OCI-LY3 (cell line): ENCODE results near the gene NCOA6.

Experiments used
- H2AFZ ChIP-seq: fragments of 200-600, 300-600 bp; shearing (Covaris generic); 2 replicates; pipeline ENCODE4 v1.6.0; 2014; ENCODE audit warnings: antibody characterized with exemption, low read depth, low read length
- H3K27ac ChIP-seq: fragments of 200-600, 300-600 bp; sonication (generic); 2 replicates; pipeline ENCODE4 v1.5.1; 2014; ENCODE audit warnings: mild to moderate bottlenecking, low read length, moderate library complexity, mixed read lengths
- H3K27me3 ChIP-seq: fragments of 200-600, 300-600 bp; sonication (generic); 2 replicates; pipeline ENCODE4 v1.6.1; 2014; ENCODE audit warnings: low read depth, low read length, mixed read lengths
- H3K36me3 ChIP-seq: fragments of 200-600, 300-600 bp; sonication (generic); replicated peaks from 2 replicates; pipeline ENCODE3; 2014; ENCODE audit warnings: low read depth, low read length, mixed read lengths
- H3K4me1 ChIP-seq: fragments of 300-600, 200-600 bp; sonication (generic); 2 replicates; pipeline ENCODE4 v1.6.1; 2014; ENCODE audit warnings: low read length, mixed read lengths
- H3K4me2 ChIP-seq: fragments of 200-600, 300-600 bp; sonication (generic); 2 replicates; pipeline ENCODE4 v1.6.1; 2014; ENCODE audit warnings: low read length, mixed read lengths
- H3K4me3 ChIP-seq: fragments of 300-600, 200-600 bp; sonication (generic); 2 replicates; pipeline ENCODE4 v1.5.1; 2014; ENCODE audit warnings: antibody characterized with exemption, mild to moderate bottlenecking, low read length, moderate library complexity
- H3K79me2 ChIP-seq: fragments of 300-600, 200-600 bp; shearing (Covaris generic); 2 replicates; pipeline ENCODE4 v1.6.1; 2014; ENCODE audit warnings: mild to moderate bottlenecking, low read length, mixed read lengths
- H3K9ac ChIP-seq: fragments of 300-600, 200-600 bp; shearing (Covaris generic); 2 replicates; pipeline ENCODE4 v1.6.0; 2014; ENCODE audit warnings: mild to moderate bottlenecking, low read length, moderate library complexity
- H3K9me3 ChIP-seq: fragments of 200-600, 300-600 bp; shearing (Covaris generic); 2 replicates; pipeline ENCODE4 v1.6.1; 2014; ENCODE audit warnings: low read length, mixed read lengths; ENCODE audit not compliant: insufficient read depth
- H4K20me1 ChIP-seq: fragments of 200-600, 300-600 bp; sonication (generic); 2 replicates; pipeline ENCODE4 v1.6.1; 2016; ENCODE audit warnings: low read length, mixed read lengths; ENCODE audit not compliant: insufficient read depth
- EZH2phosphoT487 ChIP-seq: fragments of 200-600 bp; shearing (Covaris generic); IDR thresholded peaks from 2 replicates; pipeline ENCODE4 v1.6.1; 2018; ENCODE audit warnings: antibody characterized with exemption, mixed run types, low read depth
- TF ChIP-seq, protein P1 (sequence below): fragments of 200-600, 300-600 bp; sonication (generic); IDR thresholded peaks from 2 replicates; pipeline ENCODE4 v1.5.1; 2014; ENCODE audit warnings: antibody characterized with exemption, low read length, low read depth

Gene NCOA6

DNA sequence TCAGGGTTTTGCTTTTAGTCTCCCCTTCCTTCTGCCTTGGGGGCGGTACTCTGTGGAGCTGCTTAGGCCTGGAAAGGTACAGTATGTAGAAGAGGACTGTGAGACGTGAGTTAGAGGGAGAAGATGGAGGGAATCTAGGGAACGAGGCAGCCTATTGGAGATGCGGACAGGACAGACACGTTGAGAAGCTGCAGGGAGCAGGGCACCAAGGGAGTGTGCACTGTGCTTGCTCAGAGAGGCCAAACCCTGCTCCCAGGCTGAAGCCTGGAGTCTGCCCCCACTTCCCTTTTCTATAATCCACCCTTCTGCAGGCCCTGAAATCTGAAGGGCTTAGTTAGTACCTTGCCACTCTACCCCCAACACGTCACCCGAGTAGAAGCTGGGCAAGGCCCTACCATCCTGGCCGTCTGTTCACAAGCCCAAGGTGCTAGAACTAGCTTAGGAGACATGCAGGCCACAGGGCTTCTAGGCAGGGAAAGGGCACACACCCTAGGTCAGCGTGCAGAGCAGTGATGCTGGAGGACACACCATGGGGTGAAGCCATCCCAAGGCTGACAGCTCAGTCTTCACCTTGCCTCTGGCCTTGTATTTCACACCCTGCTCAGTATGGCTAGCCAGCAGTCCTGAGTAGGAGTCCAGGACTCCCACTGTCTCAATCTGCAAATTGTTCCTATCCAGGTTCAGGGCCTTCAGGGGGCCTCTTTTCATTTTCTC lies 114.4 kb downstream of the NCOA6 start:
- Histone ChIP-seq H4K20me1 (peaks cover 12% of the 10 kb centered on the region; the same call in 1 of the 2 replicates), H3K9me3 (no peaks in the 10 kb centered on the region), H3K36me3 (peaks cover 12% of the 10 kb centered on the region), H3K9ac (no peak overlapping the region), H3K4me2 (no peak overlapping the region), H3K4me1 (peaks cover 8% of the 10 kb centered on the region; the same call in 1 of the 2 replicates), H2AFZ (no peak overlapping the region), H3K79me2 (no peaks in the 10 kb centered on the region), H3K4me3 (no peak overlapping the region), H3K27me3 (no peaks in the 10 kb centered on the region), H3K27ac (no peak overlapping the region)
- TF ChIP-seq EZH2phosphoT487 = no peak
- TF ChIP-seq, protein P1, sequence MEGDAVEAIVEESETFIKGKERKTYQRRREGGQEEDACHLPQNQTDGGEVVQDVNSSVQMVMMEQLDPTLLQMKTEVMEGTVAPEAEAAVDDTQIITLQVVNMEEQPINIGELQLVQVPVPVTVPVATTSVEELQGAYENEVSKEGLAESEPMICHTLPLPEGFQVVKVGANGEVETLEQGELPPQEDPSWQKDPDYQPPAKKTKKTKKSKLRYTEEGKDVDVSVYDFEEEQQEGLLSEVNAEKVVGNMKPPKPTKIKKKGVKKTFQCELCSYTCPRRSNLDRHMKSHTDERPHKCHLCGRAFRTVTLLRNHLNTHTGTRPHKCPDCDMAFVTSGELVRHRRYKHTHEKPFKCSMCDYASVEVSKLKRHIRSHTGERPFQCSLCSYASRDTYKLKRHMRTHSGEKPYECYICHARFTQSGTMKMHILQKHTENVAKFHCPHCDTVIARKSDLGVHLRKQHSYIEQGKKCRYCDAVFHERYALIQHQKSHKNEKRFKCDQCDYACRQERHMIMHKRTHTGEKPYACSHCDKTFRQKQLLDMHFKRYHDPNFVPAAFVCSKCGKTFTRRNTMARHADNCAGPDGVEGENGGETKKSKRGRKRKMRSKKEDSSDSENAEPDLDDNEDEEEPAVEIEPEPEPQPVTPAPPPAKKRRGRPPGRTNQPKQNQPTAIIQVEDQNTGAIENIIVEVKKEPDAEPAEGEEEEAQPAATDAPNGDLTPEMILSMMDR = no peak

DNA sequence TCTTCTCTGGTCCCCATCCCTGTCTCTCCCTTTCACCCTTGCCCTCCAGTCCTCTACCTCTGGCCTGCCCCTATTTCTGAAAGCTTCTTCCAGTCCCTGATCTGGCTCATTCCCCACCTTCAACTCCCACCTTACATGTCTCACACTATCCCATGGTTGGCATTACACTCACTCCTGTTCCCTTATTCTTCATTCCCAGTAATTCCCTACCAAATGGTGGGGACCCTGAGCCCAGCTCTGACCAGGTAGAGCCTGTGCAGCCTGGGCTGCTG lies 114.9 kb downstream of the NCOA6 start:
- Histone ChIP-seq H3K4me2 (peak overlapping the region; percentile 79), H3K27me3 (no peaks in the 10 kb centered on the region), H3K27ac (no peak overlapping the region), H3K9ac (no peak overlapping the region), H3K4me1 (peaks cover 8% of the 10 kb centered on the region; the same call in 1 of the 2 replicates), H3K36me3 (peaks cover 10% of the 10 kb centered on the region), H3K4me3 (peak overlapping the region; percentile 92; the same call in 1 of the 2 replicates), H4K20me1 (peaks cover 12% of the 10 kb centered on the region; the same call in 1 of the 2 replicates), H2AFZ (no peak overlapping the region), H3K79me2 (no peaks in the 10 kb centered on the region), H3K9me3 (no peaks in the 10 kb centered on the region)
- no peak for TF ChIP-seq EZH2phosphoT487
- TF ChIP-seq, protein P1 = no peak

DNA sequence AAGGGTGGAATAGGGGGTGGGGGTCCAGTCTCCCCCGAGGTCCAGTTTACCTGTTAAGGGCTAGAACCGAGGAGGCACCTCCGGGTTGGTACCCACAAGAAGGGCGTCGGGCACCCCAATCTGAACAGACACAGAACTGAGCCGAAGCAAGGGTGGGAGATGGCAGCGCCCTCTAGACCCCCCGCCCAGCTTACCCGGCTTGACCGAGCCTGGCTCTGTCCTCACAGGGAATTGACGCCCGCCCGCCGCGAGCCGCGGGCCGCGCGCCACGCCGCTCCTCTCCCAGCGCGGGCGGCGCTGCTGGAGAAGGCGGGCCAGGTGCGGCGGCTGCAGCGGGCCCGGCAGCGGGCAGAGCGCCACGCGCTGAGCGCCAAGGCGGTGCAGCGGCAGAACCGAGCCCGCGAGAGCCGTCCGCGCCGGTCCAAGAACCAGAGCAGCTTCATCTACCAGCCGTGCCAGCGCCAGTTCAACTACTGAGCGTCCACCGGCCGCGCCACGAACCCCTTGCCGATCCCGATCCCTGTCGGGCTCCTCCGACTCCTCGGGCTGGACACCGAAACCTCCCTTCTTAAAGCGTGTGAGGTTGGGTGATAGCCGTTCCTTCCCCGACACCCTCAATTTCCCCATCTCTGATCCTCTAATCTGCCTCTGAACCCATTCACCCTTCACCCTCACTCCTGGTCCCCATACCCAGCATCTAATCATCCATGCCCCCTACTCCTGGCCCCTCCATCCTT lies 115.5 kb downstream of the NCOA6 start:
- Histone ChIP-seq H3K4me1 (peaks cover 13% of the 10 kb centered on the region), H3K36me3 (peaks cover 7% of the 10 kb centered on the region), H4K20me1 (peaks cover 12% of the 10 kb centered on the region; the same call in 1 of the 2 replicates), H2AFZ (peak overlapping the region; percentile 94; the same call in 1 of the 2 replicates), H3K79me2 (no peaks in the 10 kb centered on the region), H3K27ac (no peak overlapping the region), H3K4me3 (peak overlapping the region; percentile 92), H3K9me3 (no peaks in the 10 kb centered on the region), H3K9ac (peak overlapping the region; percentile 81), H3K27me3 (no peaks in the 10 kb centered on the region), H3K4me2 (peak overlapping the region; percentile 79)
- TF ChIP-seq, protein P1 = peak; percentile 49
- TF ChIP-seq EZH2phosphoT487 = no peak

DNA sequence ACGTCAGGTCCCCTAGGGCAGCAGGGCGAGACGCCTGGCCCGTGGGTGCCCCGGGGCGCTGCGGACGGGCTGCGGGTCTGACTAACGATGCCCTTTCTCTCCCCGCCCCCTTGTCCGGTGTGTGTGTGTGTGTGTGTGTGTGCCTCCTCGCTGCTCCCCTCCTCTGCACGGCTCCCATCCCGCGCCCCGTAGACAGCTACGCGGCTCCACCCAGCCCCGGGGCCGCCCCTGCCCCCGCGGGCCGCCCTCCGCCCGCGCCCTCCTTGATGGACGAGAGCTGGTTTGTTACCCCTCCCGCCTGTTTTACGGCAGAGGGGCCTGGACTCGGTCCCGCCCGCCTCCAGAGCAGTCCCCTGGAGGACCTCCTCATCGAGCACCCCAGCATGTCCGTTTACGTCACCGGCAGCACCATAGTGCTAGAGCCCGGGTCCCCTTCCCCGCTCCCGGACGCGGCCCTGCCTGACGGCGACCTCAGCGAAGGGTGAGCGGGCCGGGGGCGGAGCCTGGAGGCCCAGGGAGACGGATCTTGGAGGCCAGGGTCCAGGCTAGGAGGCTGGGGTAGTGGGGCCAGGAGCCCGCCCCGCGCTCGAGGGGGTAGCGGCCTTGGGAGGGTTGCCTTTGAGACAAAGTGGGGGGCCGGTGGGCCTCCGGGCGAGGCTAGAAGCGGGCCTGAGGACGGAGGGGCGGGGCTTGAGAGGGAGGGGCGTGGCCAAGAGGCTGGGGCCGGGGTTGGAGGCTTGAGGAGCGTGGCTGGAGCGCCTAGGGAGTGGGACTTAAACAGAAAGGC lies 116.2 kb downstream of the NCOA6 start:
- Histone ChIP-seq H3K27ac (peak overlapping the region; percentile 59), H2AFZ (peak overlapping the region; percentile 94), H4K20me1 (peaks cover 12% of the 10 kb centered on the region; the same call in 1 of the 2 replicates), H3K27me3 (no peaks in the 10 kb centered on the region), H3K4me1 (peaks cover 16% of the 10 kb centered on the region), H3K9me3 (no peaks in the 10 kb centered on the region), H3K79me2 (no peaks in the 10 kb centered on the region), H3K36me3 (peaks cover 3% of the 10 kb centered on the region), H3K9ac (peak overlapping the region; percentile 81), H3K4me3 (peak overlapping the region; percentile 92), H3K4me2 (peak overlapping the region; percentile 79)
- TF ChIP-seq, protein P1 = no peak
- no peak for TF ChIP-seq EZH2phosphoT487
